Activated T-cell treated with anti-CD3 and anti-CD28 coated beads, Interleukin-2, amount 50 U/mL, for 24 hours (primary cell): ENCODE measurements around the gene MACROD2.

Experiments
- DNase-seq: peaks from one replicate; pipeline ENCODE4 v3.0.0-alpha.2; 2020
- H3K27ac Mint-ChIP-seq: 2 replicates; pipeline ENCODE4 v1.8.0; 2020; ENCODE audit warnings: mild to moderate bottlenecking, mixed read lengths
- H3K27me3 Mint-ChIP-seq: 2 replicates; pipeline ENCODE4 v1.8.0; 2020; ENCODE audit warnings: mixed read lengths
- H3K36me3 Mint-ChIP-seq: 2 replicates; pipeline ENCODE4 v1.8.0; 2020; ENCODE audit warnings: low read depth, mixed read lengths
- H3K4me1 Mint-ChIP-seq: 2 replicates; pipeline ENCODE4 v1.8.0; 2020; ENCODE audit warnings: low read depth, mixed read lengths
- H3K4me3 Mint-ChIP-seq: 2 replicates; pipeline ENCODE4 v1.8.0; 2020; ENCODE audit warnings: mild to moderate bottlenecking, moderate library complexity, mixed read lengths
- H3K9me3 Mint-ChIP-seq: 2 replicates; pipeline ENCODE4 v1.8.0; 2020; ENCODE audit warnings: mixed read lengths

The MACROD2 gene

GRCh38 chr20:14673164-14673563, 677.8 kb downstream of the MACROD2 start:
- Mint-ChIP-seq H3K36me3 (no peaks in the 10 kb centered on the region), H3K4me1 (no peaks in the 10 kb centered on the region), H3K27ac (no peak overlapping the region), H3K4me3 (no peak overlapping the region), H3K9me3 (peaks cover 10% of the 10 kb centered on the region), H3K27me3 (no peaks in the 10 kb centered on the region)
- DNase-seq: no peak

- Mint-ChIP-seq H3K9me3 (peaks cover 15% of the 10 kb centered on the region), H3K36me3 (no peaks in the 10 kb centered on the region), H3K4me1 (no peaks in the 10 kb centered on the region), H3K27me3 (no peaks in the 10 kb centered on the region), H3K27ac (no peak overlapping the region), H3K4me3 (no peak overlapping the region)
- DNase-seq: no peak
These were observed 682.1 kb downstream of the MACROD2 start for GRCh38 chr20:14677455-14677854.

- H3K27ac Mint-ChIP-seq: no peak overlapping the region
- no peak overlapping the region for H3K4me3 Mint-ChIP-seq
- DNase-seq: no peak
- no peaks in the 10 kb centered on the region for H3K27me3 Mint-ChIP-seq
- H3K9me3 Mint-ChIP-seq: peaks cover 6% of the 10 kb centered on the region
- no peaks in the 10 kb centered on the region for H3K36me3 Mint-ChIP-seq
- no peaks in the 10 kb centered on the region for H3K4me1 Mint-ChIP-seq
These were observed 689.9 kb downstream of the MACROD2 start for GRCh38 chr20:14685183-14685582.

GRCh38 chr20:14687313-14687712, 692.0 kb downstream of the MACROD2 start:
- H3K27ac Mint-ChIP-seq: no peak overlapping the region
- no peak overlapping the region for H3K4me3 Mint-ChIP-seq
- no peaks in the 10 kb centered on the region for H3K27me3 Mint-ChIP-seq
- H3K36me3 Mint-ChIP-seq: no peaks in the 10 kb centered on the region
- peaks cover 9% of the 10 kb centered on the region for H3K9me3 Mint-ChIP-seq
- no peaks in the 10 kb centered on the region for H3K4me1 Mint-ChIP-seq
- no peak for DNase-seq

- Mint-ChIP-seq H3K4me1 (no peaks in the 10 kb centered on the region), H3K27ac (no peak overlapping the region), H3K27me3 (no peaks in the 10 kb centered on the region), H3K4me3 (no peak overlapping the region), H3K9me3 (peaks cover 8% of the 10 kb centered on the region), H3K36me3 (no peaks in the 10 kb centered on the region)
- no peak for DNase-seq
These were observed 692.7 kb downstream of the MACROD2 start for GRCh38 chr20:14688005-14688404.

- peaks cover 8% of the 10 kb centered on the region for H3K9me3 Mint-ChIP-seq
These were observed 696.7 kb downstream of the MACROD2 start for GRCh38 chr20:14691994-14692393.

GRCh38 chr20:14696478-14696877, 701.2 kb downstream of the MACROD2 start:
- peaks cover 3% of the 10 kb centered on the region for H3K9me3 Mint-ChIP-seq
- no peak overlapping the region for H3K4me3 Mint-ChIP-seq
- H3K36me3 Mint-ChIP-seq: no peaks in the 10 kb centered on the region
- H3K4me1 Mint-ChIP-seq: no peaks in the 10 kb centered on the region
- H3K27me3 Mint-ChIP-seq: no peaks in the 10 kb centered on the region
- no peak overlapping the region for H3K27ac Mint-ChIP-seq
- DNase-seq: no peak

More at GRCh38 chr20:14691994-14692393, 696.7 kb downstream of the MACROD2 start:
- Mint-ChIP-seq H3K36me3 (no peaks in the 10 kb centered on the region), H3K4me3 (no peak overlapping the region), H3K4me1 (no peaks in the 10 kb centered on the region), H3K27ac (no peak overlapping the region), H3K27me3 (no peaks in the 10 kb centered on the region)
- no peak for DNase-seq

- no peaks in the 10 kb centered on the region for H3K27me3 Mint-ChIP-seq
- no peak overlapping the region for H3K4me3 Mint-ChIP-seq
- no peaks in the 10 kb centered on the region for H3K36me3 Mint-ChIP-seq
- H3K9me3 Mint-ChIP-seq: peaks cover 3% of the 10 kb centered on the region
- no peak overlapping the region for H3K27ac Mint-ChIP-seq
- no peaks in the 10 kb centered on the region for H3K4me1 Mint-ChIP-seq
- no peak for DNase-seq
These were observed 701.6 kb downstream of the MACROD2 start for GRCh38 chr20:14696937-14697336.

- no peaks in the 10 kb centered on the region for H3K27me3 Mint-ChIP-seq
- H3K4me3 Mint-ChIP-seq: no peak overlapping the region
- H3K27ac Mint-ChIP-seq: no peak overlapping the region
These were observed 702.8 kb downstream of the MACROD2 start for GRCh38 chr20:14698125-14698524.

GRCh38 chr20:14698605-14699373, 703.5 kb downstream of the MACROD2 start:
- H3K9me3 Mint-ChIP-seq: peaks cover 5% of the 10 kb centered on the region
- no peak overlapping the region for H3K4me3 Mint-ChIP-seq
- no peak for DNase-seq
- no peaks in the 10 kb centered on the region for H3K36me3 Mint-ChIP-seq
- H3K4me1 Mint-ChIP-seq: no peaks in the 10 kb centered on the region
- H3K27ac Mint-ChIP-seq: no peak overlapping the region
- H3K27me3 Mint-ChIP-seq: no peaks in the 10 kb centered on the region

More at GRCh38 chr20:14698125-14698524, 702.8 kb downstream of the MACROD2 start:
- Mint-ChIP-seq H3K9me3 (peaks cover 5% of the 10 kb centered on the region), H3K36me3 (no peaks in the 10 kb centered on the region), H3K4me1 (no peaks in the 10 kb centered on the region)
- no peak for DNase-seq

- DNase-seq: no peak
- Mint-ChIP-seq H3K36me3 (no peaks in the 10 kb centered on the region), H3K27ac (no peak overlapping the region), H3K27me3 (no peaks in the 10 kb centered on the region), H3K4me3 (no peak overlapping the region), H3K4me1 (no peaks in the 10 kb centered on the region), H3K9me3 (peaks cover 5% of the 10 kb centered on the region)
These were observed 705.3 kb downstream of the MACROD2 start for GRCh38 chr20:14700639-14700960.

GRCh38 chr20:14701326-14701725, 706.0 kb downstream of the MACROD2 start:
- Mint-ChIP-seq H3K27ac (no peak overlapping the region), H3K36me3 (no peaks in the 10 kb centered on the region), H3K4me3 (no peak overlapping the region), H3K9me3 (peaks cover 5% of the 10 kb centered on the region), H3K27me3 (no peaks in the 10 kb centered on the region), H3K4me1 (no peaks in the 10 kb centered on the region)
- no peak for DNase-seq

- no peak for DNase-seq
- Mint-ChIP-seq H3K27ac (no peak overlapping the region), H3K36me3 (no peaks in the 10 kb centered on the region), H3K27me3 (no peaks in the 10 kb centered on the region), H3K9me3 (peaks cover 2% of the 10 kb centered on the region), H3K4me1 (no peaks in the 10 kb centered on the region), H3K4me3 (no peak overlapping the region)
These were observed 711.2 kb downstream of the MACROD2 start for GRCh38 chr20:14706555-14706954.

- no peaks in the 10 kb centered on the region for H3K27me3 Mint-ChIP-seq
- H3K4me1 Mint-ChIP-seq: no peaks in the 10 kb centered on the region
- H3K27ac Mint-ChIP-seq: no peak overlapping the region
- DNase-seq: no peak
- peaks cover 1% of the 10 kb centered on the region for H3K9me3 Mint-ChIP-seq
- no peaks in the 10 kb centered on the region for H3K36me3 Mint-ChIP-seq
- H3K4me3 Mint-ChIP-seq: no peak overlapping the region
These were observed 711.8 kb downstream of the MACROD2 start for GRCh38 chr20:14707026-14707680.

GRCh38 chr20:14707865-14708596, 712.7 kb downstream of the MACROD2 start:
- no peak overlapping the region for H3K4me3 Mint-ChIP-seq
- H3K27me3 Mint-ChIP-seq: no peaks in the 10 kb centered on the region
- H3K9me3 Mint-ChIP-seq: peaks cover 3% of the 10 kb centered on the region
- no peaks in the 10 kb centered on the region for H3K36me3 Mint-ChIP-seq
- DNase-seq: no peak
- H3K27ac Mint-ChIP-seq: no peak overlapping the region
- no peaks in the 10 kb centered on the region for H3K4me1 Mint-ChIP-seq
